ENCODE data around the gene PACS2. TPM values are rescaled to one million over a fixed set of nuclear protein-coding genes. Genes with fewer than 3 reads are reported as not detected.
"Not testable (repeated sequence)": the region's sequence is repeated elsewhere in the genome, so short reads cannot be mapped to it uniquely, and the experiment has no call there.

Gene PACS2
- total RNA-seq, 3 donors from 2014 or later, result 46.0 to 70.9 (median 67.8) TPM

DNA sequence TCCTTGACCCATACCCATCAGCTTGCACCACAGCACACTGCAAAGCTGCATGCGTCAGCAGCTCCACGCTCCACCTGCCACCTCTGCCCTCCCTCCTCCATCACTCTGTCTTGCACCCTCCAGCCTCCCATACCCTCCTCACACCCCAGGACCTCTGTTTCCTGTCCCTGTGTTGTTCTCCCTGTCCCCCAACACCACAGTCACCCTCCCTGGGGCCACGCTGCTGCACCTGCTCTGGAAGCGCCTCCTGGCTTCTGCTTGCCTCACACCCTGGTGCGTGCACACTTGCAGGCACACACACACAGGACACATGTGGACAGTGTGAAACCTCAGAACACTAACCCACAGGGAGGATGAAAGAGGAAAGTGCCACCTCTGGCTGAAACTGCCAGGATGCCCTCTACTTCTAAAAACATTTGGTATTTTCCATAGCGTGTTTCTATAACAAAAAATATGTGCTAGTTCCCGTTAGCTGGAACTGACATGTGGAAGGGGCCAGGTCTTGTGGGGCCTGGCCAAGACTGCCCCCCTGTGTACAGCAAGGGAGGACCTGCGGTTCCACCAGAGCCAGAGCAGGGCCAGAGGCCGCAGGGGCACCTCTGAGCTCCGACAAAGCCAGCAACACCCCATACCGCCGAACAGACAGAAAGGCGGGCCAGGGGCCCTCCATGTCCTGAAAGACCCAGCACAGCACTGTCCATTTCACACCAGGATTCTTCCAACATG is 23.8 kb upstream of the PACS2 start:
- Histone ChIP-seq H3K27ac (no peak overlapping the region), H3K9me3 (no peaks in the 10 kb centered on the region), H3K27me3 (no peaks in the 10 kb centered on the region), H3K36me3 (no peaks in the 10 kb centered on the region), H3K4me3 (no peak overlapping the region), H3K4me1 (peaks cover 0 to 10% of the 10 kb centered on the region in 2 donors)
- no peak for DNase-seq (ENCODE audit: low spot score in 2 of 2)
- intact Hi-C loops (cut with DNase I; ENCODE audit: low total_unique reads), result loop anchor here (10.0 kb wide), 1 partner anchor 1436 kb away; no protein-coding TSS in a partner anchor
- no peak for TF ChIP-seq POLR2AphosphoS5 (IDR thresholded peaks at IDR 0.05)
- TF ChIP-seq, protein P1, sequence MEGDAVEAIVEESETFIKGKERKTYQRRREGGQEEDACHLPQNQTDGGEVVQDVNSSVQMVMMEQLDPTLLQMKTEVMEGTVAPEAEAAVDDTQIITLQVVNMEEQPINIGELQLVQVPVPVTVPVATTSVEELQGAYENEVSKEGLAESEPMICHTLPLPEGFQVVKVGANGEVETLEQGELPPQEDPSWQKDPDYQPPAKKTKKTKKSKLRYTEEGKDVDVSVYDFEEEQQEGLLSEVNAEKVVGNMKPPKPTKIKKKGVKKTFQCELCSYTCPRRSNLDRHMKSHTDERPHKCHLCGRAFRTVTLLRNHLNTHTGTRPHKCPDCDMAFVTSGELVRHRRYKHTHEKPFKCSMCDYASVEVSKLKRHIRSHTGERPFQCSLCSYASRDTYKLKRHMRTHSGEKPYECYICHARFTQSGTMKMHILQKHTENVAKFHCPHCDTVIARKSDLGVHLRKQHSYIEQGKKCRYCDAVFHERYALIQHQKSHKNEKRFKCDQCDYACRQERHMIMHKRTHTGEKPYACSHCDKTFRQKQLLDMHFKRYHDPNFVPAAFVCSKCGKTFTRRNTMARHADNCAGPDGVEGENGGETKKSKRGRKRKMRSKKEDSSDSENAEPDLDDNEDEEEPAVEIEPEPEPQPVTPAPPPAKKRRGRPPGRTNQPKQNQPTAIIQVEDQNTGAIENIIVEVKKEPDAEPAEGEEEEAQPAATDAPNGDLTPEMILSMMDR (IDR thresholded peaks at IDR 0.05), result no peak
- no peak for TF ChIP-seq POLR2A (IDR thresholded peaks at IDR 0.05)

DNA sequence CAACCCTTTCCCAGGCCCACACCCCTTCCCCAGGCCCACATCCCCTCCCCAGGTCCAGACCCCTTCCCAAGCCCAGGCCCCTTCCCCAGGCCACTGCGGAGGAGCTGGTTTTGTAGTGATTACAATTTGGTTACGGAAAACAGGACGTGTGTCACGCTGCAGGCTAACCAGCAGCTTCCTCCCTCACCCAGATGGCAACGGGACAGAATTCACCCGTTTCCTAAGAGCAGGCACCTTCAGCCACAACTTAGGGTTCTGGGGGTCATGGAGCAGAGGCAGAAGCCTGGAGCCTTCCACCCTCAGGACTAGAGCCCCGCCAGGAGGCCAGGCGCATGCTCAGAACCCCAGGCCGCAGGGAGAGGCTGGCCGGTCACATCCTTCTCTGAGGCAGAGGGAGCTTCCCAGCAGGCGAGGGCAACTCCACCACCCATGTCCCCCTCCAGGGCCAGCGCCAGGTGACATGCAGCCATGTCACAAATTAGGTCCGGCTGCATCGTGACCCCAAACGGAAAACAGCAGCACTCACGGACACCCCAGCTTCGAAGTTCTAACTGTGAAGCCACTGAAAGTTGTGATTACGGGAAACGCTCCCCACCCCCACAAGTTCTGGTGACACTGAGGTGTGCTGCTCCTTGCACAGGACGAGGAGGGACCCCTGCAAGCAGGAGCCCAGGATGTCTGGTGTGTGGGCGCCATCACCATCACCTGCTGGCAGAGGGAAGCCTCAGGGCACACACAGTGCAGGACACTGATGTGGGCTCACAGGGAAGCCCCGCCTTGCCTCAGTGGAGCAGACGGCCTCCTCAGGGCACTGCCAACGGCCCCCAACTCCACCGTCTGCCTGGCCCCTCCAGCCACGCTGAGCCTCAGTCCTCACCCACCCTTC is 21.5 kb upstream of the PACS2 start:
- Histone ChIP-seq H3K4me1 (peaks cover 0 to 10% of the 10 kb centered on the region in 2 donors), H3K4me3 (no peak overlapping the region), H3K9me3 (no peaks in the 10 kb centered on the region), H3K36me3 (no peaks in the 10 kb centered on the region), H3K27ac (peak overlapping the region in 1 of 2 donors; percentile 61), H3K27me3 (no peaks in the 10 kb centered on the region)
- TF ChIP-seq POLR2AphosphoS5 (IDR thresholded peaks at IDR 0.05) (no peak), POLR2A (IDR thresholded peaks at IDR 0.05) (no peak)
- TF ChIP-seq, protein P1 (IDR thresholded peaks at IDR 0.05), result no peak
- intact Hi-C loops (cut with DNase I; ENCODE audit: low total_unique reads), result loop anchor here (10.0 kb wide), 1 partner anchor 1438 kb away; no protein-coding TSS in a partner anchor
- DNase-seq (ENCODE audit: low spot score in 2 of 2), result no peak

DNA sequence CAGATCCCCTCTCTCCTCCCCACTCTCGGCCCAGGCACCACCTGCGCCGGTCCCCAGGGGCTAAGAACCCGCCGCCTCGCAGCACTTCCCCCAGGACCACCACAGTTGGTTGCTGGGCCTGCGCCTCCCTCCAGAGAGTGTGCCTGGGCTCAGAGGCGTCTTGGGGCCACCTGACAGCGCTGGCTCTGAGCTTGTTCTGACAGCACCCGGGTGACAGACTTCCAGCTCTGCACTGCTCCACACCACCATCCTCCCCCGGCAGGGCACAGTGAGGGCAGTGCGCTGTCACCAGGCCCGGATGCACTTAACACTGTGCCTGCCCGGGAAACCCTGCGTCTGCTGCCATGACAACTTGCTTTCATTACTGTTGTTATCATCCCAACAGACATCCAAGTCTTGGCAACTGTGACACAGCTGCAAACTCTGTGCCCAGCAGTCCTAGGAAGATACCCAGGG is 20.4 kb upstream of the PACS2 start:
- TF ChIP-seq POLR2AphosphoS5 (IDR thresholded peaks at IDR 0.05) (no peak), POLR2A (IDR thresholded peaks at IDR 0.05) (no peak)
- TF ChIP-seq, protein P1 (IDR thresholded peaks at IDR 0.05), result no peak
- Histone ChIP-seq H3K4me3 (peak overlapping the region in 1 of 3 donors; percentile 33), H3K9me3 (no peaks in the 10 kb centered on the region), H3K4me1 (peaks cover under 1 to 10% of the 10 kb centered on the region in 2 donors), H3K36me3 (no peaks in the 10 kb centered on the region), H3K27me3 (no peaks in the 10 kb centered on the region), H3K27ac (peak overlapping the region in 1 of 2 donors; percentile 61)
- intact Hi-C loops (cut with DNase I; ENCODE audit: low total_unique reads), result loop anchor here (10.0 kb wide), 1 partner anchor 1439 kb away; no protein-coding TSS in a partner anchor
- DNase-seq (ENCODE audit: low spot score in 2 of 2), result no peak

DNA sequence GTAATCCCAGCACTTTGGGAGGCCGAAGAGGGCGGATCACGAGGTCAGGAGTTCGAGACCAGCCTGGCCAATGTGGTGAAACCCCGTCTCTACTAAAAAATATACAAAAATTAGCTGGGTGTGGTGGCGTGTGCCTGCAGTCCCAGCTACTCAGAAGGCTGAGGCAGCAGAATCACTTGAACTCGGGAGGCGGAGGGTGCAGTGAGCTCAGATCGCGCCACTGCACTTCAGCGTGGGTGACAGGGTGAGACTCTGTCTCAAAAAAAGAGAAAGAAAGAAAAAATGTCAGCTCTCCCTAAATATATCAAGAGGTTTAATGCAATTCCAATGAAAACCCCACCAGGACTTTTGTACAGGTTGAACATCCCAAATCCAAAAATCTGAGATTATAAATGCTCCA is 17.2 kb upstream of the PACS2 start:
- not testable (repeated sequence) for H3K27me3 ChIP-seq; H3K4me3 ChIP-seq; H3K9me3 ChIP-seq; H3K36me3 ChIP-seq; H3K27ac ChIP-seq; DNase-seq (ENCODE audit: low spot score in 2 of 2)
- intact Hi-C loops (cut with DNase I; ENCODE audit: low total_unique reads), result loop anchor here (10.0 kb wide), 1 partner anchor 1443 kb away; no protein-coding TSS in a partner anchor
- H3K4me1 ChIP-seq, result peaks cover 10% of the 10 kb centered on the region in 2 donors

DNA sequence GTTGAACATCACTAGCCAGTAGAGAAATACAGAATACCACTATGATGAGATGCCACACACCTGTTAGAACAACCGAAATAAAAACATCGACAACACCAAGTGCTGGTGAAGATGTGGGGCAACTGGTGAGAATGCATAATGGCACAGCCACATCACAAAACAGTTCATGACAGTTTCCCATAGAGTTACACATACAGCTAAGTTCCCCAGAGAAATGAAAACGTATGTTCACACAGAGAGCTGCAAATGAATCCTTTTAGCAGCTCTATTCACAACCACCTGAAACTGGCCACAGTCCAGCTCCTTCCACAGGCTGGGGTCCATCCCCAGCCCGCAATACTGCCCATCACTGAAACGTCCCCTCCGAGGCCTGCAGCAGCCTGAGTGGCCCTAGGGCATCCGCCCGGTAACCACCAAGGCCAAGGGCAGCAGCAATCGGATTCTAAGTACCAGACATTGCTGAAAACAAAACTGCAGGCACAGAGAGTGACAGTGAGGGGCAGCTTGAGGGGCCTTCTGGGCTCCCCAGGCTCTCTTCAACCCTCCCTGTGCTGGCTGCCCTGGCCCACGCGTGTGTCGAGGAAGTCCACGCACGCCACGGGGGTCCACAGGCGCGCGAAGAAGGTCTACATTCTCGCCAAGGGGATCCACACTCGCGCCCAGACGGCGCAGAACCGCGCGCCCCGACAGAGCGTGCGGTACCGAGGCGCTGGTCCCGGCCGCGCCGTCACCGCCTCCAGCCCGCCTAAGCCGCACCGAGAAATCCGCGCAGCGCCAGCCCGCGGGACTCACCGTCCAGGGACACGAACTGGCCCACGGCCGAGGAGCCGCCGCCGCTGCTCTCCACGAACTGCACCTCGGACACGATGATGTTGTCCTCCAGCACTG is 14.7 kb upstream of the PACS2 start:
- H3K27me3 ChIP-seq, result no peaks in the 10 kb centered on the region
- H3K9me3 ChIP-seq, result no peaks in the 10 kb centered on the region
- H3K27ac ChIP-seq, result peak overlapping the region; percentile 95 to 98
- peaks cover 0 to 10% of the 10 kb centered on the region in 2 donors for H3K4me1 ChIP-seq
- H3K36me3 ChIP-seq, result no peaks in the 10 kb centered on the region
- intact Hi-C loops (cut with DNase I; ENCODE audit: low total_unique reads), result loop anchor here (10.0 kb wide), 1 partner anchor 1445 kb away; no protein-coding TSS in a partner anchor
- peak overlapping the region; percentile 71 to 87 (median 84) for H3K4me3 ChIP-seq
- TF ChIP-seq POLR2AphosphoS5 (IDR thresholded peaks at IDR 0.05), result no peak
- TF ChIP-seq, protein P1 (IDR thresholded peaks at IDR 0.05), result no peak
- no peak for TF ChIP-seq POLR2A (IDR thresholded peaks at IDR 0.05)
- DNase-seq (ENCODE audit: low spot score in 2 of 2), result no peak

All from breast epithelium (tissue), 4 donors.